ENCODE measurements around the gene HTT.

Gene HTT

DNA sequence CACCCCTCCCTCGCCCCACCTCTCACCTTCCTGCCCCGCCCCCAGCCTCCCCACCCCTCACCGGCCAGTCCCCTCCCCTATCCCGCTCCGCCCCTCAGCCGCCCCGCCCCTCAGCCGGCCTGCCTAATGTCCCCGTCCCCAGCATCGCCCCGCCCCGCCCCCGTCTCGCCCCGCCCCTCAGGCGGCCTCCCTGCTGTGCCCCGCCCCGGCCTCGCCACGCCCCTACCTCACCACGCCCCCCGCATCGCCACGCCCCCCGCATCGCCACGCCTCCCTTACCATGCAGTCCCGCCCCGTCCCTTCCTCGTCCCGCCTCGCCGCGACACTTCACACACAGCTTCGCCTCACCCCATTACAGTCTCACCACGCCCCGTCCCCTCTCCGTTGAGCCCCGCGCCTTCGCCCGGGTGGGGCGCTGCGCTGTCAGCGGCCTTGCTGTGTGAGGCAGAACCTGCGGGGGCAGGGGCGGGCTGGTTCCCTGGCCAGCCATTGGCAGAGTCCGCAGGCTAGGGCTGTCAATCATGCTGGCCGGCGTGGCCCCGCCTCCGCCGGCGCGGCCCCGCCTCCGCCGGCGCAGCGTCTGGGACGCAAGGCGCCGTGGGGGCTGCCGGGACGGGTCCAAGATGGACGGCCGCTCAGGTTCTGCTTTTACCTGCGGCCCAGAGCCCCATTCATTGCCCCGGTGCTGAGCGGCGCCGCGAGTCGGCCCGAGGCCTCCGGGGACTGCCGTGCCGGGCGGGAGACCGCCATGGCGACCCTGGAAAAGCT, at the start of gene HTT, which contains the start of gene HTT-AS:
Gene HTT (plus strand): TSS at position 604 of the 768 bp plus-strand sequence. CDS start 145 bp downstream, at position 749.
Gene HTT-AS (minus strand): TSS at position 461 of the 768 bp plus-strand sequence.
- peak; percentile 97 to 100 for DNase-seq (ENCODE audit: low read depth in 2 of 2)

GRCh38 chr4:3025881-3026280, 48.6 kb upstream of the HTT start:
- DNase-seq (ENCODE audit: low read depth in 2 of 2), result no peak

GRCh38 chr4:3026540-3026939, 47.9 kb upstream of the HTT start:
- DNase-seq (ENCODE audit: low read depth in 2 of 2), result no peak

- no peak for DNase-seq (ENCODE audit: low read depth in 2 of 2)
Observed at GRCh38 chr4:3029464-3029863, 45.0 kb upstream of the HTT start.

GRCh38 chr4:3030566-3031356, 43.7 kb upstream of the HTT start:
- DNase-seq (ENCODE audit: low read depth in 2 of 2), result no peak

- no peak for DNase-seq (ENCODE audit: low read depth in 2 of 2)
Observed at GRCh38 chr4:3031357-3032082, 43.0 kb upstream of the HTT start.

GRCh38 chr4:3034231-3034630, 40.2 kb upstream of the HTT start:
- no peak for DNase-seq (ENCODE audit: low read depth in 2 of 2)

DNA sequence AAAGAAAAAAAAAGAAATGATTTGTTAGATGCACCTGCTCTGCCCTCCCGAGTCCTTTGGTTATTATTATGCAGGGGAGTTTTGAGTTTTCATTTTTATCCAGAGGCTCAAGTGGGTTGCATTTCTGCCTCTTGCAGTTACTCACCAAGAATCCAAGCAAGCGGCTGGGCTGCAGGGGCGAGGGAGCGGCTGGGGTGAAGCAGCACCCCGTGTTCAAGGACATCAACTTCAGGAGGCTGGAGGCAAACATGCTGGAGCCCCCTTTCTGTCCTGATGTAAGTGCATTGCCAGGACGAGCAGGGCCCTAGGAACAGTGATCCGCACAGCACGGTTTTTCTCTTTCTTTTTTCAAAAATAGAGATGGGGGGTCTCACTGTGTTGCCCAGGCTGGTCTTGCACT, 39.2 kb upstream of the HTT start:
- DNase-seq (ENCODE audit: low read depth in 2 of 2), result no peak

DNA sequence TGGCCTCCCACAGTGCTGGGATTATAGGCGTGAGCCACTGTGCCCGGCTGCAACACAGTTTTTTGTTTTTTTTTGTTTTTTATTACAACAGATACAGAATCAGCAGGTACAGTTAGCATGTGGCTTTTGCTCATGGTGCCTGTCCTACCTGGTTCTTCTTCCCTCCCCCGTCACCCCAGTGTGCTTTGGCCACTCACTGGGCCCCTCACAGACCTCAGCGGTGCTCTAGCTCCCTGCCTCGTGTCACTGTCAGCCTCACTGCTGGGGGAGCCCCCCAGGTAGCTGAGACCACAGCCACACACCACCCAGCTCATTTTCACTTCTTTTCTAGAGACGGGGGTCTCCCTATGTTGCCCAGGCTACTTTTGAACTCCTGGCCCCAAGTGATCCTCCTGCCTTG, 38.8 kb upstream of the HTT start:
- DNase-seq (ENCODE audit: low read depth in 2 of 2), result no peak

- no peak for DNase-seq (ENCODE audit: low read depth in 2 of 2)
Observed at GRCh38 chr4:3036131-3036952, 38.1 kb upstream of the HTT start.

- no peak for DNase-seq (ENCODE audit: low read depth in 2 of 2)
Observed at GRCh38 chr4:3037957-3038461, 36.5 kb upstream of the HTT start.

GRCh38 chr4:3039706-3040366, 34.6 kb upstream of the HTT start:
- no peak for DNase-seq (ENCODE audit: low read depth in 2 of 2)

DNA sequence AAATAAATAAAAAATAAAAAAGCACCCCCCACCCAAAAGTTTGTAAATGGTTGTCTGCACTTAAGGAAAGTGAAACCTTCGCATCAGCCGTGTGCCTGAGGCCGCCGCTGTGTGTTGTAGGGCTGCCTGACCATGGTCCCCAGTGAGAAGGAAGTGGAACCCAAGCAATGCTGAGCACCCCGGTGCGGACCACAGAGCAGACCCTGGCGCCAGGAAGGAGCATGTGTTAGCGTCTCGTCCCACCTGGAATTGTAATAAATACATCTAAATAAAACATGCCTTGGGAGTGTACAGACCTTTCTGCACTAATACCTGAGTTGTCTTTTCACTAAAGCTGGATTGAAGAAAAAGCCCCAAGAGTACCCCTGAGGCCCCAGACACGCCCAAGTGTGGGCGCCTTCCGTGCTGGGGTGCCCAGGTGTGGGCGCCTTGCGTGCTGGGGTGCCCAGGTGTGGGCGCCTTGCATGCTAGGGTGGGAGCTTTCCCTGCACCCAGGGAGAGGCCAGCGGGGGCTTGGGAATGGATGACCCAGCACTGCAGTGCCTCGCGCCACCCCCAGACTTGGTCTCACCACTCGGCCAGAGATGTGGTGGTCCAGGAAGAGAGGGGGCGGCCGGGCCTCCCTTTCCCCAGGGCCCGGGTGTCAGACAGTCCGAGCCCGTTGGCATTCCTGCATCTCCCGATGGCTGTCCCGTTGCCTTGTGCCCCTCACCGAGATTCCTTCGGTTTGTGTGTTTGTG, 33.9 kb upstream of the HTT start:
- no peak for DNase-seq (ENCODE audit: low read depth in 2 of 2)

DNA sequence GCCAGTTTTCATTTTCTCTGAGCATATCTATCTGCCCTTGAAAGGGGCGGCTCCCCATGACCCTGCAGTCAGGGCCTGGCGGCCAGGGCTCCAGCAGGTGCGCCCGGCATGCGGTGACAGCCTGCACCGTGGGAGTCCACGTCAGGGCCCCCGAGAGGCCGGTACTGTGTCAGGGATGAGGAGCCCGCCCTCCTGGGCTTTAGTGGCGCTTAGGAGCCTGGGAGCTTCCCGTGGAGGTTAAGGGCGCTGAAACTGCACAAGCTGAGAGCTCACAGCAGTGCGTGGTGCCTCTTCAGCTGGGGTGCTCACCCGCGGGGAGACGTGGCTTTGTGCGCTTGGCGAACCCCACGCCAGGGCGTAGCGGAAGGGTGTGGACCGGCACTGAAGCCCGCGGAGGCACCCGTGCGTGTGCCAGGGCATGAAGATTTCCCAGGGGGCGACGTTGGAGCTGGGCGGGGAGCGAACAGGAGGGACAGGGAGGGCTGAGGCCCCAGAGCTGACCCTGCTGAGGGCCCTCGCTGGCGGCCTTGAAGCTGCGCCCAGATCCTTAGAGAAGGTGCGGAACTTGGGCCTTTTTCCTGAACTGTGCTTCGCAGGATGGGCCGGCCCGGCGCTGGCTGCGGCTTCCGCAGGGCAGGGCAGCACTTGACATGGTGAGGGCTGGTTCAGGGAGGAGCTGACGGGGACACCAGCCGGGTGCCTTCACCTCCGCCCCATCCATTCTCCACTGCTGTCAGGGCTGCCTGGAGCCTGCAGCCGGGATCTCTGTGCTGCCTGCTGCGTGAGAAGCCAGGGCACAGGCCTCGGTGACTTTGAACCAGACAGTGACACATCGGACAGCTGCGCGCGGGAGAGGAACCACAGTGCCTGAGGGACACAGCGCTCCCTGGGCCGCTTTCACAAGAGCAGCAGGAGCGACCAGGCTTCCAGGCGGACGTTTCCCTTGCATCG, 33.0 kb upstream of the HTT start:
- DNase-seq (ENCODE audit: low read depth in 2 of 2), result peak; percentile 23 to 26

DNA sequence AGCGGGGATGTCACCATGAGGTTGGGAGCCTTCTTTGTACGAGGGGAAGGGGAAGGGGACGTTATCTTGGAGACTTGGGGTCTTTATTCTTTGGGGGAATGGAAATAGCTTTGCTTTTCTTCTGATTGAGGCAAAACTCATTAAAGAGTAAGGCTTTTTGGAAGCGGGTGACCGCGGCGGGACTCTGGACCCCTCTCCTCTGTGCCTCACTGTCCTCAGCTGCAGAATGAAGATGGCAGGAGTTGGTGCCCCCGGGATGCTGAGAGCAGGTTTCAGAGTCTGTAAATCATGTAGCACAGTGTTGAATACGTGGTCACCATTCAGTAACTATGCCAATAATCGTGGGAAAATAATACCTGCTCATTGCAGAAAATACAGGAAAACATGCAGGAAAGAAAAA, 32.3 kb upstream of the HTT start:
- DNase-seq (ENCODE audit: low read depth in 2 of 2), result no peak

GRCh38 chr4:3043282-3044020, 31.0 kb upstream of the HTT start:
- no peak for DNase-seq (ENCODE audit: low read depth in 2 of 2)

GRCh38 chr4:3044870-3045819, 29.3 kb upstream of the HTT start:
- peak; percentile 38 to 49 for DNase-seq (ENCODE audit: low read depth in 2 of 2)

Data from stimulated activated CD4-positive, alpha-beta T cell treated with anti-CD3 and anti-CD28 coated beads, Interleukin-4, amount 100 ng/mL, for 48 hours (primary cell).